Suppressor macrophage (primary cell): Measurements from ENCODE around the gene KPNA3.
A peak's percentile ranks its signal among the peaks of the same experiment; 100 is the strongest.
"Not testable (repeated sequence)": the region's sequence is repeated elsewhere in the genome, so short reads cannot be mapped to it uniquely, and the experiment has no call there.

Source experiments
- DNase-seq, 4 experiments: peaks; one replicate each; pipeline ENCODE4 v3.0.0-alpha.2; 2020 to 2022

KPNA3 gene

DNA sequence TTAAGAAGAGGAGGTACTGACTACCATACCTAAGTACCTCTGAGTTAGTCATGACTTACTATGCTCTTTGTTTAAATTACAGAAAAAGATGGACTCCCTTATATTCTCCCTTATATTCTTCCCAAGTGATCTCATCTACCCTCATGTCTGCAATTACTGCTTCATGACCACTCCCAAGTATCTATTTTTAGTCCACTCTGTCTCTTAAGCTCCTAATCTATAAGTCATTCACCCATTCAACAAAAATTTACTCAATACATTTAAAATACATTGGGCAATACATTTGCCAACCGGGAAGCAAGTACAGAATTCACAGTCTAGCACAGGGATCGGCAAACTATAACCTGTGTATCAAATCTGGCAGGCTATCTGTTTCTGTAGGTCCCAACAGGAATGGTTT, 42.6 kb downstream of the KPNA3 start:
- DNase-seq: no peak

DNA sequence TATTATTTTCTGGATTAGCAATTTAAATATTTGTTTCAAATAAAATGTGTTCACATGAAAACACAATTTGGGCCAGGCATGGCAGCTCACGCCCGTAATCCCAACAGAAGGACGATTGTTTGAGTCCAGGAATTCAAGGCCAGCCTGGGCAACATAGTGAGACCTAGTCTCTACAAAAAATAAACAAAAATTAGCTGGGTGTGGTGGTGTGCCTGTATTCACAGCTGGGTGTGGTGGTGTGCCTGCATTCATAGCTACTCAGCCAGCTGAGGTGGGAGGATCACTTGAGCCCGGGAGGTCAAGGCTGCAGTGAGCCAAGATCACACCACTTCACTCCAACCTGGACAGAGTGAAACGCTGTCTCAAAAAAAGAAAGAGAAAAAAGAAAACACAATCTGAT, 46.4 kb downstream of the KPNA3 start:
- no peak for DNase-seq

DNA sequence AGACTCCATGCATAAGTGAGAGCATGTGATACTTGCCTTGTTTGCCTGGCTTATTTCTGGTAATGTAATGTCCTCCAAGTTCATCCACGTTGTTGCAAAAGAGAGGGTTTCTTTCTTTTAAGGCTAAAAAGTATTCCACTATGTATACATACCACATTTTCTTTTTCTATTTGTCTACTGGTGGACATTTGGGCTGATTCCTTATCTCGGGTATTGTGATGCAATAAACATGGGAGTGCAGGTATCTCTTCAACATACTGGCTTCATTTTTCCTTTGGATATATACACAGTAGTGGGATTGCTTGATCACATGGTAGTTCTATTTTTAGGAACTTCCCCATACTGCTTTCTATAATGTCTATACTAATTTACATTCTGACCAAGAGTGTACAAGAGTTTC, 51.6 kb downstream of the KPNA3 start:
- DNase-seq: peak in 2 of 4 experiments; percentile 15 to 22

GRCh38 chr13:49739498-49740187, 52.8 kb downstream of the KPNA3 start:
- no peak for DNase-seq

DNA sequence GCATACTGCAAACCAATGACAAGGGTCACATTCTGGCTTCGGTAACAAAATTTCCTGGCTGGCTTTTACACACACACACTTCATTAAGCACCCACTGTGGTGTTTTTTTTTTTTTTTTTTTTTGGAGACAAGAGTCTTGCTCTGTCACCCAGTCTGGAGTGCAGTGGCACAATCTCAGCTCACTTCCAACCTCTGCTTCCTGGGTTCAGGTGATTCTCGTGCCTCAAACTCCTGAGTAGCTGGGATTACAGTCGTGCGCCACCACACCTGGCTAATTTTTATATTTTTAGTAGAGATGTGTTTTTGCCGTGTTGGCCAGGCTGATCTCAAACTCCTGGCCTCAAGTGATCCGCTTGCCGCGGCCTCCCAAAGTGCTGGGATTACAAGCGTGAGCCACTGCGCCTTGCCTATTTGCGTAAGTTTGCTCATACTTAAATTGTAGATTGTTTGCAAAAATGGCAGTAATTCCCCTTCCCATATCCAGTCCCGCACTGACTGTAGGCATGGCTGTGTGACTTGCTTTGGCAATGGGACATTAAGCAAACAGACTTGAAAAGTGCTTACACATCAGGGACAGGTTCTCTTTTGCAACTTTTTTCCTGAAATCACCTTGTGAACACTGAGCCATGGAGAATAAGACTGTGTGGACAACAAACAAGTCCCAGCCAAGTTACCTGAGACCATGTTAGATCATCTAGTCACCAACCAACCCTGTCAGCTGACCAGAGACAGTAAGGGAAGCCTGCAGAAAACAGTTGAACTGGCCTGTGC, 59.1 kb downstream of the KPNA3 start:
- DNase-seq: no peak

- no peak for DNase-seq
Measured at GRCh38 chr13:49731766-49732165, 60.7 kb downstream of the KPNA3 start.

- DNase-seq: no peak
Measured at GRCh38 chr13:49716615-49717014, 75.9 kb downstream of the KPNA3 start.

DNA sequence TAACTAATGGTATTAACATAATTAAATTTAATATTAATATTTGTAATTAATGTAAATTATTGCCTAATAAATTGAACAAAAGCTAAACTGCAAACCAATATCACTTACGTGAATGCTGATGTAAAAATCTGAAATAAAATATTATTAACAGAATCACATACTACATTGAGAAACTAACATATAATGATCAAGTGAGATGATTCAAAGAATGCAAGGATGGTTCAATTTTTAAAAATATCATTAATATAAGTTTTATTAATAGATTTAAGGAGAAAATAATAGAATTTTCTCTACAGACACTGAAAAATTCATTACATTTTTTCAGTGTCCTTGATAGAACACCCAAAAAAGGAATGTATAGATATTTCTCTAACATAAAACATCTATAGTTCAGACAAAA, 77.7 kb downstream of the KPNA3 start:
- DNase-seq: no peak

GRCh38 chr13:49711218-49711863, 81.1 kb downstream of the KPNA3 start:
- no peak for DNase-seq

- DNase-seq: not testable (repeated sequence)
Measured at GRCh38 chr13:49704264-49704663, 88.2 kb downstream of the KPNA3 start.

DNA sequence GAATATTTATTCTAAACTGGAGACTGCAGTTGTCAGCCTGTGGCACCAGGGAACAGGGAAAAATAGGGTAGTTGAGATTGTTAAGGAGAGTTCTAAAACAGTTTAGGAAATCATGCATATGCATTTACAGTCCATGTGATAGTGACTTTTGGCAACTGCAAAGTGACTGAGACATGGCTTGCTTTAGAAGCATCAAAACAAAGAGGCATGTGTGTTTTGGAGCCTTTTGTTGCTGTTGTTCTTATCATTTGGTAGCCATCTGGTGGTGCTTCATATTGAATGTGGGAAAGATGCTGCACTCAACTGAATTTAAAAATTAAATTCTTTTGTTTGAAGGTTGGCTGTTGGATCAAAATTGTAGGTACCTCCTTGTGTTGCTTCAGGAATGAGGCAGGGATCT, 91.0 kb downstream of the KPNA3 start:
- no peak for DNase-seq

DNA sequence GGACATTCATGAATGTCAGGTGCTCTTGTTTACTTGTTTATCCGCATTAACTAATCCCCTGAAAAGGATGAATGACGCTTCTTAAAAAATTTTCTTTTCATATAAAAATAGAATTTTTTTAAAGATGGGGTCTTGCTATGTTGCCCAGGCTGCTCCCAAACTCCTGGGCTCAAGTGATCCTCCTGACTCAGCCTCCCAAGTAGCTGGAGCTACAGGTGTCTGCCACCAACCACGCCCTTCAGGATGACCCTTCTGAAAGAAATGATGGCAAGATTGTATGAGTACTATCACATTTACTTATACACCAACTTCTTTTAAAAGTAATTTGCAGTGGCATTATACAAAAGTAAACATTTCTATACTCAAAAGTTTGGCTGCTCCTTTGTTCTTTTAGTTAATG, 95.0 kb downstream of the KPNA3 start:
- no peak for DNase-seq

DNA sequence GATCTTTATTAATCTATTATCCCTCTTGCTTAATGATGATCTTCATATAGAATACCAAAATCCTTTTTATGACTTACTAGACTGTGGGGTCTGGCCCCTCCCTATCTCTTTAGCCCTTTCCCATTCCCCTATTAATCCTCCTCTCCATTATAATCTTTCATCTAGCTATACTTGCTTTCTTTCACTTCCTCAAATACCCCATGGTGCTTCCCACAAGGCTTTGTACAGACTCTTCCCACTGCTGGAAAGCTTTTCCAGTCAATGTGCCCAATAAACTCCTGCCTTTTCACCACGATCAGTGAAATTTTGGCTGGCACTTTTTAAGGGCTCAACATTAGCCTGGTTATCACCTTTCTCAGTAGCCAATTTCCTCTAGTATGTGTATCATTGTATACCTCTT, 98.0 kb downstream of the KPNA3 start:
- peak in 3 of 4 experiments; percentile 18 to 31 (median 27) for DNase-seq

GRCh38 chr13:49693877-49694276, 98.6 kb downstream of the KPNA3 start:
- DNase-seq: no peak

DNA sequence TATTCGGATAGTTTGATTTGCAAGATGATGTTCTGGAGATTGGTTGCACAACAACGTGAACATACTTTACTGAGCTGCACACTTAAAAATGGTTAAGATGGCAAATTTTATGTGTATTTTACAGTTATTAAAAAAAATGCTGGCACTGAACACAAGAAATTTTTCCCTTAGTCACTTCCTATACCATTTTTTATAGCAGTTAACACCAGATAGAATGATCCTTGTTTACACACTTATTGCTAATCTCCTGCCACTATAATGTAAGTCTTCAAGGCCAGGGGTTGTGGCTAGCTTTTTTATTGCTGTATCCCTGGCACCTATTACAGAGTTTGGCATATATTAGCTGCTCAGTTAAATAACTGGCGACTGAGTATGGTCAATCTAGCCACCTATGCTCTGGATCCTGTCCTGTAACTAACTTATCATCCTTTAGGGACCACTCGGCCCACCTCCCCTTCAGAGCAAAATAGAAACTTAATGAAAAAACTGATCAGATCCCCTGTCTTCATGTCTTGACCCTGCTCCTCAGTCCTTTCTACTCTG, 99.2 kb downstream of the KPNA3 start:
- DNase-seq: no peak

DNA sequence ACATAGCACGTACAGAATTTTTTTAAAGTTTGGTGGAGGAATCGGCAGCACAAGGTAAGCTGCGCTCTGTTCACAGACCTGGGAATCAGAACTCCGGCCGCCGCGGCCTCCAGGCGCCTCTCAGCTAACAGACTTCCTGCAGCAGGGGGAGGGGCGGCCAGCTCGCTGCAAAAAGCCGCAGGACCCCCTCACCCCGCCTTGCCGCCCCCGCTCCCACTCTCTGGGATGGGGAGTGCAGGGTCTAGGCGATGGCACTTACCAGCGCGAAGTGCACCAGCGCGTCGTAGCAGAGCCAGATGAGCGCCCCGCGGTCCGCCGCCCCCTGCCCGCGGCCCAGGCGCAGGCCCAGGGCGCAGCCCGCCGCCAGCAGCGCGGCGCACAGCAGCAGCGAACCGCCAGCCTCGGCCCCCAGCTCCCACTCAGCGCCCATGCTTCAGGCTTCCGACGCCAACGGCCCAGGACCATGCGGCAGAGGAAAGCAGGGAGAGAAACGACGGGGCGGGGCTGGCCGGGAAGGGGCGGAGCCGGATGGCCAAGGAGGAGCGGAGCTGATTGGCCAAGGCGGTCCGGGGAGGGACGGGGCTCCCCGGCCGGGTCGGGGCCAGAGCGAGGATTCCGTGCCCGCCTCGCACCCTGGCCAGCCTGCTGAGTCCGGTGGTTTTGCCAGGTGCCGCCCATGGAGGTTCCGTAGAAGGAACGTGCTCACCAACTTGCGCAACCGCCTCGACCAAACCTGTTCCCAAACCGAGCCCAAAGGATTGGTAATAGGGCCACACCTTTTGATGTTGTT, 101.3 kb downstream of the KPNA3 start, which contains the start of gene EBPL:
Gene EBPL (minus strand): TSS at position 492 of the 790 bp plus-strand sequence. CDS start 62 bp downstream, at position 430.
- DNase-seq: peak; percentile 87 to 94 (median 91)

- peak in 2 of 4 experiments; percentile 21 to 25 for DNase-seq
Measured at GRCh38 chr13:49690133-49690994, 102.1 kb downstream of the KPNA3 start.

- DNase-seq: no peak
Measured at GRCh38 chr13:49683489-49683888, 109.0 kb downstream of the KPNA3 start.

- no peak for DNase-seq
Measured at GRCh38 chr13:49681842-49682435, 110.5 kb downstream of the KPNA3 start.

DNA sequence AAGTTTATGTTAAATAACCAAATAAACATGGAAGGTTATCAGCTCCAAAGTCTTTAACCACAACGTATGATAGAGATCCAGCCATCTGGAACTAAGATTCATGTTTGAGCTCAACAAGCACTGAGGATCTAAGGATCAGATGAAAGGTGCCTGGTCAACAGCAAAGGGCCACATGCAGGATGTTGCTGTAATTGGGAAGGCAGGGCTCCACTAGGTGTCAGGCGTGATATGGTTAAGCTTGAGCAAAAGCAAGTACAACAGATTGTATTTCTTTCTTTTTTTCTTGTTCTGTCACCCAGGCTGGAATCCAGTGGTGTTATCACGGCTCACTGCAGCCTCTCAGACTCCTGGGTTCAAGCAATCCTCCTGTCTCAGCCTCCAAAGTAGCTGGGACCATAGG, 113.2 kb downstream of the KPNA3 start:
- peak in 1 of 4 experiments; percentile 30 for DNase-seq
